CD4-positive, alpha-beta T cell treated with Interleukin-17A for 4 hours (primary cell): ENCODE data around the gene TEAD1.

ENCODE experiments used
- DNase-seq: peaks from one replicate; pipeline ENCODE4 v3.0.0-alpha.2; 2020; ENCODE audit warnings: mixed read lengths

TEAD1 gene

DNA sequence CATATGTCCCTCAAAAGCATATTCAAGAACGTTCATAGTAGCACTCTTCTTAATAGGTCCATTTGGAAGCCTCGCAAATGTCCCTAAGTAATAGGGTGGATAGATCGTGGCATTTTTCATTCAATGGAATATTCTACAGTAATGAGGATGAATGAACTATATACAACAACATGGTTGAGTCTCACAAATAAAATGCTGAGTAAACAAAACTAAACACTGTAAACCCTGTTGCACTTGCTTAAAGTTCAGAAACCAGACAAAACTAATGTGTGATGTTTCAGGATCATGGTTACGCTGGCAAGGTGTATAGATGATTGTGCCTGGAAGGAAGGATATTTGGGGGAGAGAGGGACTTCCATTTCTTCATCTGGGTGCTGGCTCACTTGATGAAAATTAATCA is 244.4 kb downstream of the TEAD1 start:
- DNase-seq: no peak

DNA sequence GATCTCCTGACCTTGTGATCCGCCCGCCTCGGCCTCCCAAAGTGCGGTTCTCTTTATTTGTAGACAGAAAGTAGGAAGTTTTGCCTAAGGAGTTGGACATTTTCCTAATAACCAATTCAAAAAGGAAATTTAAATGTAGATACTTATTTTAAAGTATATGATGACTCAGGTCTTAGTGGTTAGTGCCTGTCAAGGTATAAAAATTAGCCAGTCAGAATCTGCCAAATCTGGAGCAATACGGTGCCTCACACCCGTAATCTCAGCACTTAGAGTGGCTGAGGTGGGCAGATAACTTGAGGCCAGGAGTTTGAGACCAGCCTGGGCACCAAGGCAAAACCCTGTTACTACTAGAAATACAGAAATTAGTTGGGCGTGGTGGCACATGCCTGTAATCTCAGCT is 248.2 kb downstream of the TEAD1 start:
- no peak for DNase-seq

DNA sequence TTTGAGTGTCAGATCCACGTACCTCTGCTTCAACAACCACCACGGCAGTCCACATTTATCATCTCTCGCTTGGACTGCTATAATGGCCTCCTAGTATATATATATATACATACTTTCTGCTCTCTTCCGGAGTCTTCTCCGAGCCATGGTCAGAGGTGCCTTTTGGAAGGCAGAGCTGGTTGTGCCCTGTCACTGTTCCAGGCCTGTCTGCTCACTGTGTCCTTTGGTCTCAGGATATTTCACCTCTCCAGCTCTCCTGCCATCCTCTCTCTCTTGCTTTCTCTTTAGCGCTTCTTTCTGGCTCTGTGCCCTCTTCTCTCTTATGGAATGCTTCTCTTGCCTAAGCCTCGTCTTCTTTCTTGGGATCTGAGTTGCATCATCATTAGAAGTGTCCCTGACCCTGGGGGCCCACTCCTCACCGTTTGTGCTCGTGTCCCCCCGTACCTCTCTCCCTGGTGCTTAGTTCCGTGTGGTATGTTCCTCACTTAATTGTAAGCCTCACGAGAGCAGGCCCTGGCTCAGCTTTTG is 248.8 kb downstream of the TEAD1 start:
- no peak for DNase-seq

DNA sequence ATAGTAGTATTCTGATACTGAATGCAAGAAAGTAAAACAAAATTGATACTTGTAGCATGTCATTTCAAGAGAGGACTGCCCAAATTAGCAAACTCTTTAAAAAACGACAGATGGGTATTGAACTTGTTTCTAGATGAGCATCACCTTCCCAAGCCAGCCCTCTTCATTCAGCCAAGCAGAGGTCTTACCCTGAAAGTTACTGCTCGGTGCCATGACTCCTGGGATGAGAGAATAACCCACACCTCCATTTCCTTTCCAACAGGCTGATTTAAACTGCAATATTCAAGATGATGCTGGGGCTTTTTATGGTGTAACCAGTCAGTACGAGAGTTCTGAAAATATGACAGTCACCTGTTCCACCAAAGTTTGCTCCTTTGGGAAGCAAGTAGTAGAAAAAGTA is 250.4 kb downstream of the TEAD1 start:
- DNase-seq: no peak

DNA sequence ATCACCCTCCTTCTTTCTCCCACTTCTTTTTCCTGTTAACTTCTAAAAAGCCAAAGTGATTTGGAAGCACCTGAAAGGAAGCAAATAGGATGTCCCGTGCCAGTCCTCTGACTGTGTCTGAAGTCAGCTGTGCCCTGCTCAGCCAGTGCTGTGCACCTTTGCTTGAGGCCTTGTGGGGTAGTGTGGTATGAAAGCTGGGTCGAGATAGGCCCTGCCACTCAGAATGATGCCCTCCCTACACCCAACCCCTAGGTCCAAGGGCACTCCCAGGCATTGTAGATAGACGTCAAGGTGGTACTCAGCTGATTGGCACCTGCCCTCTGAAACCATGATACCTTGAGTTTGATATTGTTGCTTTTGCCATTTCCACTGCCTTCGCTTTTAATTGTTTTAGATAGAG is 251.3 kb downstream of the TEAD1 start:
- no peak for DNase-seq

DNA sequence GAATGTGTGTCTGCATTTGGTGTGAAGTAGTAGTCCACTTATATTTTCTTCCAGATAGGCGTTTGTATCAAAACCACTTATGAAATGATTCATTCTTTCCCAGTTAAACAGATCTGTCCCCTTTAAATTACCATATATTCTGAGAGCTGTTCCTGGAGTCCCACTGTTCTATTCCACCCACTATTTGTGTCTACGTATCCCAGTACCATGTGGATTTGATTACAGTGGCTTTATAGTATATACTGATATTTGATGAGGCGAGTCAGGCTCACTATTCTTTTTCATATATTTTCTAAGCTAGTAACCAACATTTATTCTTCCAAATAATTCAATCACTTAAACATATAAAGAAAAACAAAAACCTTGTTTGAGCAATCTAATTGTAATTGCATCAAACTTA is 253.0 kb downstream of the TEAD1 start:
- no peak for DNase-seq

DNA sequence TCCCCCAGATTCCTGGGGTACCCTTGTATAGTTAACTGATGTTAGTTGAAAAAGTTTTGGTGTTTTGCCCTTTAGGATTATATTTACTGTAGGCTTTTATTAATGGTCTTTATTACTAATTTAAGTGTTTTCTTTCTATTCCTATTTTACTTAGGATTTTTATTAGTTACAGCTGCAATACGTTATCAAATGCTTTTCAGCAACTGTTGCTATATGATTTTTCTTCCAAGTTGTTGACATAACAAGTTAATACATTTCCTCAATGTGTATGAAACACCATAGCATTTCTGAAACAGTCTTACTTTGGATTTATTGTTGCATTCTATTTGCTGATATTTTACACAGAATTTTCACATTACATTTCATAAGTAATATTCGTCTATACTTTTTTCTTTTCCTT is 253.7 kb downstream of the TEAD1 start:
- DNase-seq: no peak

DNA sequence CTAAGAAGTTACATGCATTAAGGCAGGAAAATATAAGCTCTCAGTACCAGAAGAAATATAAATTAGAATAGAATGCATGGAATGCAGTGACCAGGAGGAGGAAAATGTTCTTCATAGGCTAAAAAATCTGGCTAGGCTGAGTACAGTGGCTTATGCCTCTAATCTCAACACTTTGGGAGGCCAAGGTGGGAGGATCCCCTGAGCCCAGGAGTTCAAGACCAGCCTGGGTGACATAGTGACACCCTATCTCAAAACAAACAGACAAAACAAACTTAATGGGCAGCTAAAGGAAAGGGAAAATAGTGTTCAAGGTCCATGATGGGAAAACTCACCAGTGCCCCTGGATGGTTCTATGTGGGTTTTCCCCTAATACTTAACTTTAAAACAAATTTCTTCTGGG is 256.6 kb downstream of the TEAD1 start:
- DNase-seq: no peak

DNA sequence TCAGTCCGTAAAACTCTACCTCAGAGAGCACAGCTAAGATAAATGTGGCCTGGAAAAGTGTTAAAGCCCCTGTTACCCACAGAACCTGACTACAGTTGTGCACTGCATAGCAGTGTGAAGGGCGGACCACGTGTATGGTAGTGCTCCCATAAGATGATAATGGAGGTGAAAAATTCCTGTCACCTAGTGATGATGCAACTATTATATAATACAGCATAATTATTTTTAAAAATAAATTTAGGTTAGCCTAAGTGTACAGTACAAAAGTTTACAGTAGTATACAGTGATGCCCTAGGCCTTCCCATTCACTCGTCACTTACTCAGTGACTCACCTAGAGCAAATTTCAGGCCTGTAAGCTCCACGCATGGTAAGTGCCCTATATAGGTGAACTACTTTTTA is 258.3 kb downstream of the TEAD1 start:
- DNase-seq: no peak

DNA sequence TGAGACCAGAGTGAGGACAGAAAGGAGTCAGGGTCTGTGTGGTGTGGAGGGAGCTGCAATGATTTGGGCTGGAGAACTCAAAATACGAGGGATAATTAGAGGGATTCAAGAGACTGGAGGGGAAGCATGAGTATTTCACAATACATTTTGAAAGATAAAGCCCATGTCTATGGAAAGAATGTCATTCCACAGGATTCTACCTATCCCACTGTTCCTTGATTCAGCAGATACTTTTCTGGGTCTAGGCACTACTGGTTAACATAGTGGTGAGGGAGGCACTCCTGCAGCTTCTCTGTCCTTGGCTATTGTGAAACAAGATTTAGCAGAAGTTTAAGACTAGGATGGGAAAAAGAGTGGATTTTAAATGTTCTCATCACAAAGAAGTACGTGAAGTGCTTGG is 262.0 kb downstream of the TEAD1 start:
- DNase-seq: no peak

DNA sequence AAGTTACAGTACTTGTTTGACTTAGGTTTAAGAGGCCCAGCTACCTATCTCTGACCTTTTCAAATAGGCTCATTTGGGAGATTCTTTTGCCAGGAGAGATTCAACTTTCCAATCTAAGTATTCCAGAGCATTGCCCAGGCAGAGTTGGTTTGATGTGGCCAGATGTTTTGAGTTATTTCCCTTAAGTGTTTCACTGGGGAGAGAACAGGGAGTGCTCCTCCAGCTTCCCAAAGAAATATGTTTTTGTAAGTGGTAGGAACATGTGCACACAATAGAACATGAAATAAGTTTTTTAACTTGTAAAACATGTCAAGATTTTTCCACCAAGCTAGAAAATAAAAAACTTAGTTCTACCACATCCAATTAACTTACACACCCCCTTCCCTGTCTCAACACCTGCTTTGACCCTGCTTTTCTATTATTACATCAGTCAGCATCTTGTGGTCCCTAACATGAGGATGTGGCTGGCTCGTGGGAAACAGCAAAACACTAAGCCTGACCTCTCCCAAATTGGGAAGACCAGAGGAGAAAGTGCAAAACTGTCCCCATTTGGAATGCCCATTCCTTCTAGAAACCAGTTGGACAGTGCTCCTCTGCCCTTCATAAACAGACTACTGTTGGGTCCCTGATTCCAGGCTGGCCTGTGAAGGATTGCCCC is 264.5 kb downstream of the TEAD1 start:
- DNase-seq: no peak

DNA sequence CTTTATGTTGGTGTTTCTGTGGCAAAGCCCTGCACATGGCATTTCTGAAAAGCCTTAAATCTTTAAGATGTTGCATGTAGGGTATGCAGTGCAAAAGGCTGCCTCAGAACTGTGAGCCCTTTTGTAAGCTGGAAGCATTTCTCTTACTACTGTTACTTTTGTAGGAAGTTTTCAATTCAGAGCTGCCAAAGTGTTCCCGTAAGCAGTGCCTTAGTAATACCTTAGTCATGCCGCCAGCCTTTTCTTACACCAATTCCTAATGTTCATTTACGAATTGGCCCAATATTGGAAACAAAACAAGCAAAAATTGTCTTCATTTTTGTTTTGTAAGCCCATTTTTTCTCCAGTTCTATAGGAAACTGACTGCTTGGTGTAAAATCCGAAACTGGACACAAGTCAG is 267.4 kb downstream of the TEAD1 start:
- DNase-seq: no peak

DNA sequence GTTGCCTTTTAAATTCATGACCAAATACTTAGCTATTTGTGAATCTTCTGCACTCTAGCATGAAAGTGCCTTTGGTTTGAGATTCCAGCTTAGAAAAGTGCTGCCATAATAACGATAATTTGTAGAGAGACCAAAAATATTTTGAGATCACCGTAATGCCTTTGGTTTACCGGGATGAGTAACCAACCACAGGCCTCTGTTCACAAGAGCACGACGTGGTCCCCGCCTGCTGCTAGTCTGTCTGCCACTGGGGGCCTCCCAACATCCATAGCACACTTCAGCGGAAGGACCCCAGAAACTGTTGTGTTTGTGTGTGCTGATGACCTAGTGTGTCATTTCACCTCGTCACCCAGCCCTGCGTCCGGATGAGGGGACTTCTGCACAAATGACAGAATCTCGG is 267.9 kb downstream of the TEAD1 start:
- DNase-seq: no peak

DNA sequence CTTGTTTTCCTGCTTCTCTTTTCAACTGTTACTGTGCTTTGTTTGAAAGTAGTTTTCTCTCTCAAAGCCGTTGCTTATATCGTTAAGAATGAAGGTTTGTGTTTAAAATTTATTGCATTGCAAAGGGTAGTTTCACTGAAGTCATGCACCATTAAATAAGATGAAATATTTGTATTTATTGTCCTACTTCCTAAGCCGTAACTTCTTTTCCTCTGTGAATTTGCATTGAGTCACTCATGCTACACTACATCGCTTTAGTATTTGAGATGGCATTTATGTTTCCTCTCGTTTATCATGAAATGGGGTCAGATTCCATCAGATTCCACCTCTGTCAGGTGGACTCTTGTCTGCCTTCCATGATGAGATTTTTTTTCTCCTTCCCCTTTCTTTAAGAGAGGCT is 269.1 kb downstream of the TEAD1 start:
- no peak for DNase-seq

DNA sequence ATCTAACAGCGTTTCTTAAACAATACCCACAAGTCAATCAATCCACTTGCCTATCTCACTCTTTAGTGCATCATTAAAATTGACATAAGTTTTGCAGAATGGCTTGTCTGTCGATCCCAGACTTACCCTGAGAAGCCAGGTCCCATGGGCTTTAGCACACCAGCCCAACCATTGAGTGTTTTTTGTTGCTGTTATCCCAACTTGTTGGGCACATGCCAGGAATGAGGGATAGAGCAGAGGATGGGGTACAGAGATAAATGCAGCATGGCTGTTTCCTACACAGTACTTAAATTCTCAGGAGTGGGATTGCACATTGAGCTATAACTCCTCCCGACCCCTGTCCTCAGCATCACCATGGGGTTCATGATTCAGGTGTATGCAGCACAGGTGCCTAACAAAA is 270.7 kb downstream of the TEAD1 start:
- DNase-seq: no peak

DNA sequence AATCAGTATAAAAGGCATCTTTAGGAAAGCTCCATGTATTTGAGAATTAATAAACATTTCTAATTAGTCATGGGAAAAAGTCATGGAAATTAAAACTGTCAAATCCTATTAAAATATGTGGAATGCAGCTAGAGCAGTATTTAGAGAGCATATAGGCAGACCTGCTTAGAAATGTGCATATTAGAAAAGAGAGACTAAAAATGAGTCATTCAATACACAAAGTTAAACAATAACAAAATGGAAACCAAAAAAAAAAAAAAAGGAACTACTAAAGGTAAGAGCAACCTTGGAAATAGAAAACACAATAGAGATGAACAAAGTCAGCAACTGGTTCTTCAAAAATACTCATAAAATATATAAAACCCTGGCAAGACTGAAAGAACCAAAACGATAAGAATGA is 275.2 kb downstream of the TEAD1 start:
- no peak for DNase-seq

DNA sequence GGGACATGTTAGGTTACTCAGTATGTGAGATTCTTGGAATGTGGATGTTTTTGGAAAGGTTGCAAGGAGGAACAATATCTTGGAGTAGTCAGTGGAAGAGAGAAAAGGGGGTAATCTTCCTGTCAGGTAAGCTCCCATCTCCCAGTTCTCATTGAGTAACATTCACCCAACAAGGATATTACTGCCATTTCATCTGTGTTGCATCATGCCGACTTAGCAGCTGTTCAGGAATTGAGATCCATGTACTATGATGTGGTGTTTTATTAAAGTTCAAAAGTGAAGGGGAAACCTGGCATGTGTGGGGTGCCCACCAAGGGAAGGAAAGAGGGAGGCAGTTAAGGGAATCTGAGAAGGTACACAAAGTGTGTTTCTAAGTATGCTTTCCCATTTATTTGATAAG is 276.4 kb downstream of the TEAD1 start:
- DNase-seq: no peak

DNA sequence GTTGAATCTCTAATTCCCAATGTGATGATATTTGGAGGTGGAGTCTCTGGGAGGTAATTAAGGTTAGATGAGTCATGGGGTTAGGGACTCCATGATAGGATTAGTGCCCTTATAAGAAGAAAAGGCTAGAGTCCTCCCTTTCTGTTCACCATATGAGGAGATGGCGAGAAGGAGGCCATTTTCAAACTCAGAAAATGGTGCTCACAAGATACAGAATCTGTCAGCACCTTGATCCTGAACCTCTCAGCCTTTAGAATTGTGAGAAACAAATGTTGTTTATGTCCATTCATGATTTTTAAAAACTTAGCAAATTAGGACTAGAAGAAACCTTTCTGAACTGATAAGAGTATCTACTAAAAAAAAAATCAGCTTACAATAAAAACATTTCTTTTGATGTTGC is 277.2 kb downstream of the TEAD1 start:
- no peak for DNase-seq

DNA sequence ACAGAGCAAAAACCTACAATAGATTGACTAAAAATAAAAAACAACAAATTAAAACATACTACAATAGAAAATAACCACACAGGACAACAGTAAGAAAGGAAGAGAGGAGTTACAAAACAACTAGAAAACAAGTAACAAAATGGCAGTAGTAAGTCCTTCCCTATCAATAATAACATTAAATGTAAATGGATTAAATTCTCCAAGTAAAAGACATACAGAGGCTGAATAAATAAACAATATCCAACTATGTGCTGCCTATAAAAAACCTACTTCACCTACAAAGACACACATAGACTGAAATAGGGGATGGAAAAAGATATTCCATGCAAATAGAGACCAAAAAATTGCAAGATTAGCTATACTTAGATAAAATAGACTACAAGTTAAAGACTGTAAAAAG is 277.9 kb downstream of the TEAD1 start:
- no peak for DNase-seq

DNA sequence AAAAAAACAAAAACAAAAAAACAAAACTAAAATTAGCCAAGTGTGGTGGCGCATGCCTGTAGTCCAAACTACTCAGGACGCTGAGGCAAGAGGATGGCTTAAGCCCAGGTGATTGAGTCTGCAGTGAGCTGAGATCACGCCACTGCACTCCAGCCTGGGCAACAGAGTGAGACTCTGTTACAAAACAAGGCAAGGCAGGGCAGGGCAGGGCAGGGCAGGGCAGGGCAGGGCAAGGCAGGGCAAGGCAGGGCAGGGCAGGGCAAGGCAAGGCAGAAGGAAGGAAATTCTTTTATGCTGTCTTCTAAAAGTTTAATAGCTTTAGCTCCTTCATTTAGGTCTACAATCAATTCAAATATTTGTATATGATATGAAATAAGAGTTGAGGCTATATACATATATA is 284.8 kb downstream of the TEAD1 start:
- DNase-seq: no peak

DNA sequence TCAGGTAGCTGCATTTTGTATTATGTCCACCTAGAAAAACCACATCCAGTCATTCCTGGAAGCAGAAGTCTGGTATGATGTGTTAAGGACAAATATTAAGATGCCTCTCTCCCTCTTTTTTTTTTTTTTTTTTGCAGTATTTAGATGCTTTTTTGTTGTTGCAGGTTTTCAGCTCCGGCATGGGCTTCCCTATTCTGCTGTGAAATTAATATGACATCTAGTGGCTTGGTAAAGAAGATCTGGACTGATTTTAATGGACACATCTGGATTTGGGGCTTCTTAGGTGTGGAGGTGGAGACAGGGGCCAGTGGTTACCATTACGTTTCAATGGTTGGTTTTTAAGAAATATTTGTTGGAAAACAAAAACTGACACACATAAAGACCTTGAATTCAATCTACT is 287.4 kb downstream of the TEAD1 start:
- DNase-seq: no peak

DNA sequence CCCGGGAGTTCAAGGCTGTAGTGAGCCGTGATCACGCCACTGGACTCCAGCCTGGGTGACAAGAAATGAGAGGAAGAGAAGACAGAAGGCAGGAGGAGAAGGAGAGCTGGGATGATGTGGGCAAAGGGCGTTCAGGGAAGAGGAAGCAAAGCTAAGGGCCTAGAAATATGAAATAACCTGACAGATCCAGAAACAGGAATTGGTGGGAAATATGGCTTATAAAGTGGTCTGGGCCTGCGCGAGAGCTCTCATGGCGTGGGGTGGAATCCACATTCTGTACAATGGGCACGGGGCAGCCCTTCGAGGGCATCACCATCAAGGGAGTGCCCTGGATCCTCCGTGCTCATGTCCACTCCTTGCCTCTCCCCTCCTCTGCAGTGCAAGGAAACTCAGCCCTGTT is 288.1 kb downstream of the TEAD1 start:
- DNase-seq: no peak

DNA sequence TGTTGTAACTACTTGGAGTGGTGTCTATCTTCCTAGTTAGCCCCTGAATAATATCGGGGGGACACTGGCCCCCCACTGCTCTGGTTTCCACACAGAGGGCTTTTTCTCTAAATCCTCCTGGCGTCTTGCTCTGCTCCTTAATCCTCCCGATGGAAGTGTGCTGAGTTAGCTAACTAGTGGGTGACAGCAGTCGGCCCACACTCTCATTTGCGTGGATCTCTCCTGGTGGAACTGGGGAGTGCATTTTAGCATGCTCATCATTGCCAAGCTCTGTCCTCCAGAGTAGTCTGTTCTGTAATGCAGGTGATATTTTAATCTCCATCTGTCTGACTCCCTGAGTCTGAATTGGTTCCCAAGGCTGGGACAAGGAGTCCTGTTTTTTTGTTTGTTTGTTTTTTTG is 288.8 kb downstream of the TEAD1 start:
- no peak for DNase-seq

DNA sequence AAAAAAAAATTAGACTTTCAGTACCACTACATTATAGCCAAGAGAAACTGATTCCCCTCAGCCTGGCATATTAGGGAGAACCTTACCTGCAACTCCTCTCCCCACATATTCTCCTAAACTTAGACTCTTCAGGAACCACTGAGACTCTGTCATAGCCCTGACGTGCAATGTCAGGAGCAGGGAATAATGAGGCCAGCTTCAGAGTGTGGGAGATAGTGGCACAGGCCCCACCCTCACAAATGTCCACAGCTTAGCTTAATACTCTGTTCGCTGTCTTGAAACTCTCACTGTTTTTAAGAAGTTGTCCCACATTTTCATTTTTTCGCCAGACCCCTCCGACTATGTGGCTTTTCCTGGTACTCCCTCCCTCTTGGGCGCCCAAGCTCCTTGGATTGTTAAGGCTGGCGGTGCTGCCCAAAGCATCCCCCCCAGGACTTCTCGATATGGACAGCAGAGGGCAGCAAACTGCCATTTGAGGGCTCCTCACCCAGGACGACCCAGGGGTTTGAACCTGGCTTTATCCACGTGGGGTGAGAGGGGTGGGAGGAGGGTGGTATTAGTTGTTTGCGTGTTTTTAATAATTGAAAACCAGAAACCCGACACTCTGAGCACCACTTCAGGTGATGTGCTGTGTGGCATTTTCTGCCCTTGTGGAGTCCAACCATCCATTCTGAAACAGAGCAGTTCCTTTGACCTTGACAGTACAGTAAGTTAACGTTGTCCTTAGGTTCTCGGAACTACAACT is 289.7 kb downstream of the TEAD1 start:
- peak; percentile 57 for DNase-seq

DNA sequence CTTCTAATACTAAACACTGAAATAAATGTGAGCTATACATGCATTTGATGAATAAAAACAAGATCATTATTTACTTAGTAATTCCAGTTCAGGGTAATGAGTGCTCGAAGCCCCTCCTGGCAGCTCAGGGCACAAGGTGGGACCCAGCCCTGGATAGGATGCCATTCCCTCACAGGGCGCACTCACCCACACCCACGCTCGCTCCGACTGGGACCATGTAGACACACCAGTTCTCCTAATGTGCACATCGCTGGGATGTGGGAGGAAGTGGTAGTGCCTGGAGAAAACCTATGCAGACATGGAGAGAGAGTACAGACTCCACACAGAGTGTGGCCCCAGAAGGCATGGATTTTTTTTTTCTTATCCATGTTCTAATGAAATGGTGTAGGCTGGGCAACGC is 290.4 kb downstream of the TEAD1 start:
- no peak for DNase-seq
